Activated CD4-positive, alpha-beta T cell treated with anti-CD3 and anti-CD28 coated beads, Interleukin-2, amount 10 ng/mL, durations not matched to agents 7 days and 5 days (primary cell): ENCODE data around the gene PPP2R2D. TPM values are rescaled to one million over a fixed set of nuclear protein-coding genes. Genes with fewer than 3 reads are reported as not detected.
A peak's percentile ranks its signal among the peaks of the same experiment; 100 is the strongest.

Experiments
- CTCF ChIA-PET: fragments of 350-600 bp; sonication (Branson Sonifier 250); formaldehyde crosslinking; loops from one replicate; lab custom pipeline; 2021; ENCODE audit warnings: antibody characterized with exemption; lab: Charles Lee
- POLR2A ChIA-PET: fragments of 350-600 bp; sonication (Branson Sonifier 250); formaldehyde crosslinking; loops from one replicate; lab custom pipeline; 2021; ENCODE audit warnings: antibody characterized with exemption; lab: Charles Lee
- DNase-seq: peaks from one replicate; pipeline ENCODE4 v3.0.0-alpha.2; 2020
- H3K27ac Mint-ChIP-seq: one replicate; pipeline ENCODE4 v1.8.0; 2021; ENCODE audit warnings: mild to moderate bottlenecking, moderate library complexity, mixed read lengths
- H3K27me3 Mint-ChIP-seq: one replicate; pipeline ENCODE4 v1.8.0; 2021; ENCODE audit warnings: mixed read lengths
- H3K36me3 Mint-ChIP-seq: one replicate; pipeline ENCODE4 v1.8.0; 2021; ENCODE audit warnings: low read depth, mixed read lengths
- H3K4me1 Mint-ChIP-seq: one replicate; pipeline ENCODE4 v1.8.0; 2021; ENCODE audit warnings: mixed read lengths
- H3K4me3 Mint-ChIP-seq: one replicate; pipeline ENCODE4 v1.8.0; 2021; ENCODE audit warnings: mild to moderate bottlenecking, moderate library complexity, mixed read lengths
- H3K9me3 Mint-ChIP-seq: one replicate; pipeline ENCODE4 v1.8.0; 2021; ENCODE audit warnings: mixed read lengths
- total RNA-seq, 2 experiments: library from RNA; stranded (reverse); gene quantifications; one replicate each; pipeline ENCODE4 v1.2.3, GENCODE V29; 2021

Gene PPP2R2D
- total RNA-seq, 2 experiments from 2014 or later, result 38.5 to 43.1 TPM

GRCh38 chr10:131897297-131897899 is 3.4 kb upstream of the PPP2R2D start:
- ChIA-PET CTCF (interaction anchor here (1.2 to 2.8 kb wide), 3 partner anchors 9 to 12 kb away, joined by 3 to 12 read pairs (median 3); no protein-coding TSS in a partner anchor), POLR2A (interaction anchor here (0.7 kb wide), 1 partner anchor 23 kb away, joined by 3 read pairs; no protein-coding TSS in a partner anchor)
- H3K9me3 Mint-ChIP-seq, result no peaks in the 10 kb centered on the region
- peaks cover 5% of the 10 kb centered on the region for H3K36me3 Mint-ChIP-seq
- H3K27ac Mint-ChIP-seq, result no peak overlapping the region
- peaks cover 16% of the 10 kb centered on the region for H3K27me3 Mint-ChIP-seq
- DNase-seq, result no peak
- H3K4me1 Mint-ChIP-seq, result peaks cover 35% of the 10 kb centered on the region
- H3K4me3 Mint-ChIP-seq, result no peak overlapping the region

DNA sequence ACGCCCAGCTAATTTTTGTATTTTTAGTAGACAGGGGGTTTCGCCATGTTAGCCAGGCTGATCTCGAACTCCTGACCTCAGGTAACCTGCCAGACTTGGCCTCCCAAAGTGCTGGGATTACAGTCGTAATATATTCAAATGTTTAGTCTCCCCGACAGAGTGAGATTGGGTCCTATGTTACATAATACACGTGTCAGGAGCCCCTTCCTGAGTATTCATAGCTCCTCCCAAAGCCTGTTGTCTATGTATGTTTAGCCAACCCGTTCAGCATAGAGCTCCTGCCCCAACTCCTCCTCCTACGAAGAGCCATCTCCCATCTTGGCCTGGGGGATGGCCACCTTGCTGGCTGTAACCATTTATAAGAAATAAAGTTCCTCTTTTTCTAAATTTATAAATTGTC is 2.7 kb upstream of the PPP2R2D start:
- Mint-ChIP-seq H3K27me3 (peaks cover 16% of the 10 kb centered on the region), H3K4me1 (peaks cover 40% of the 10 kb centered on the region), H3K27ac (peak overlapping the region; percentile 54), H3K36me3 (peaks cover 5% of the 10 kb centered on the region), H3K4me3 (no peak overlapping the region), H3K9me3 (no peaks in the 10 kb centered on the region)
- ChIA-PET POLR2A (no interaction called here), CTCF (interaction anchor here (1.2 kb wide), 1 partner anchor 12 kb away, joined by 3 read pairs; no protein-coding TSS in a partner anchor)
- DNase-seq, result no peak

DNA sequence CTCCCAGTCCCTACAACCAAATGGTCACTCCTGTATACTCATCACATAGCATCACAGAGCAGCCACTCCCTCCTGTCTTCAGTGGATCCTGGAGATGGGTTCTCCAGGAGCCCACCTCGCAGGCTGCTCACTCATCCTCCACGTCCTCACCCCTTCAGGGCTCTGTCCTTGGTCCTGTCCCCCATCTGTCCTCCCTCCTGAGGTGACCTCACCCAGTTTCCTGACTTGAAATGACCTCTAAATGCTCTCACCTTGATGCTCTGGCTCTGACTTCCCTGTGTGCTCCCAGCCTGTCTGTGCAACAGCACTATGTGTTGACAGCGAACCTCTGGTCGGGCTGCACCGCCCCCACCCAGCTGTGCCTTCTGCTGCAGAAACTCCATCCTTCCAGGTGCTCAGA is 2.1 kb upstream of the PPP2R2D start:
- no peak overlapping the region for H3K27ac Mint-ChIP-seq
- no peak overlapping the region for H3K4me3 Mint-ChIP-seq
- DNase-seq, result no peak
- peaks cover 46% of the 10 kb centered on the region for H3K4me1 Mint-ChIP-seq
- H3K9me3 Mint-ChIP-seq, result no peaks in the 10 kb centered on the region
- POLR2A ChIA-PET, result no interaction called here
- H3K27me3 Mint-ChIP-seq, result peaks cover 16% of the 10 kb centered on the region
- peaks cover 8% of the 10 kb centered on the region for H3K36me3 Mint-ChIP-seq
- CTCF ChIA-PET, result interaction anchor here (0.8 to 2.5 kb wide), 3 partner anchors 13 to 124 kb away, joined by 3 to 8 read pairs (median 3); no protein-coding TSS in a partner anchor

DNA sequence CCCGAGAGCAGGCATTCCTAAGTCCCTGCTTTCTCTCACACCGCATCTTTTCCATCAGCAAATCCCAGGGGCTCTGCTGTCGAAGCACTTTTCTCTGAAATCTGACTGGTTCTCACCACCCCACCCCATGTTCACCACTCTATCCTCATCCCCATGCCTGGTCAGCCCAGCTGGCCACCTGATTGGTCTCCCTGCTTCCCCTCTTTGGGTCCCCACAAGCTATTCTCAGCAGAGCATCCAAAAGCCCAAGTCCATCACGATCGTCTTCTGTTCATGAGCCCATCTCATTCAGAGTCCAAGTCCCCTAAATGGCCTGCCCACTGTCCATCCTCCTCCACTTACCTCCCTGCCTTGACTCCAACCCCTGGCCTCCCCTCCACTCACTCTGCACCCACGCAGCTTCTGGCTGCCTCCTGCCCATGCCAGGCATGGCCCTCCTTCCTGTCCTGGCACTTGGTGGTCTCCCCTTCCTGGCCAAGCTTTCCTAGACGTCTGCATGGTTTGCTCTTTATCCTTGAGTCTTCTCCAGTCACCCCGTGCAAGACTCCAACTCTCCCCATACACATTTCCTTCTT is 1.6 kb upstream of the PPP2R2D start:
- POLR2A ChIA-PET, result no interaction called here
- Mint-ChIP-seq H3K4me3 (peak overlapping the region; percentile 81), H3K4me1 (peaks cover 49% of the 10 kb centered on the region), H3K36me3 (peaks cover 9% of the 10 kb centered on the region), H3K27ac (no peak overlapping the region), H3K27me3 (peaks cover 16% of the 10 kb centered on the region), H3K9me3 (no peaks in the 10 kb centered on the region)
- CTCF ChIA-PET, result interaction anchor here (0.8 to 2.5 kb wide), 3 partner anchors 14 to 123 kb away, joined by 3 to 8 read pairs (median 3); no protein-coding TSS in a partner anchor
- no peak for DNase-seq

DNA sequence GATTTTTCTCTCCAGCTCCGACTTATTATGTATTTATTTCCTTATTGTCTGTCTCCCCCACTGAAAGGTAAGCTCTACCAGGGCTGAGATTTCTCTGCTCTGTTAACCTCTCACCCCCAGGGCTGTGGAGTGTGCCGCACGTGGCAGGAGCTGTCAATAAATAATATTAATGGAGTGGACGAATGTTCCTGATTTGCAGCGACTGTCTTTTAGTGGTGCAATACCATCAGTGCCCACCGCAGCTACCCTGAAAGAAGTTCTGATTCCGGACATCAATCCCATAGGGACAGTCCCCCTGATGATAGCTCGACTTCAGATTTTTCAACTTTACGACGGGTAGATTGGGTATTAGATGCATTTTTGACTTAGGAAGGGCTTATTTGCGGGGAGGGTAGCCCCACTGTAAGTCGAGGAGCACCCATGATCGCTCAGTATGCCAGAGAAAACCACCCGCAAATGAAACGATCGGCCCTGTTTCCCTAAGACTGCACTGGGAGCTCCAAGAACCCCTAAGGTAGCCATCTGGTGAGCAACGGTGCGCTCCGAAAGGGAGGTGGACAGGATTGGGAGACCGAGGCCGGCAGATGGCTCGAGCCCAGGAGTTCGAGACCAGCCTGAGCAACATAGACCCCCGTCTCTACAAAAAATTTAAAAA is 986 bp upstream of the PPP2R2D start:
- peaks cover 55% of the 10 kb centered on the region for H3K4me1 Mint-ChIP-seq
- no peak for DNase-seq

DNA sequence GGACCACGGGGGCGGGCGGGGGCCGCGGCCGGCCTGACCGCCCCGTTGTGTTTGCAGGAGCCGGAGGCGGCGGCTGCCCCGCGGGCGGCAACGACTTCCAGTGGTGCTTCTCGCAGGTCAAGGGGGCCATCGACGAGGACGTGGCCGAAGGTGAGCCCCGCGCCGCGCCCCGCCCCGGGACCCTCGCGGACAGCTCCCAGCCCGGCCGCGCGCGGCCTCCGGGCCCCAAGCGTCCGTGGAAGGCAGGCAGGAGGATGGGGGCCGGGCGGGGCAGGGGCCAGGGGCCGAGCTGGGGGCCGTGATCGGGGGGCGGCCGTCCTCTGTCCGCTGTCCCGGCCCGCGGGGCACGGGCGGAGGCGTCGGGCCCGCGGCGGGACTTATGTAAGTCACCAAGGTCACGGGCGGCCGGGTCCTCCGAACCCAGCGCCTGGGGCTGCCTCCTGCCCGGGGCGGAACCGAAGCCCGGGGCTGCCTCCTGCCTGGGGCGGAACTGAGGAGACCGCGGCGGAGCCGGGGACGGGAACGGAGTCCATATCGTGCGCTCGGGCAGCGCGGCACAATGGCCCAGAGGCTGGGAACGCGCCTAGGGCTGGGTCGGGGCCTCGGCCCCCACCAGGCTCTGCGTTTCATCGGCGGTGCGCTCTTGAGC is 497 bp downstream of the PPP2R2D start:
- H3K27me3 Mint-ChIP-seq, result peaks cover 16% of the 10 kb centered on the region
- peaks cover 62% of the 10 kb centered on the region for H3K4me1 Mint-ChIP-seq
- H3K9me3 Mint-ChIP-seq, result no peaks in the 10 kb centered on the region
- H3K4me3 Mint-ChIP-seq, result peak overlapping the region; percentile 91
- peak overlapping the region; percentile 94 for H3K27ac Mint-ChIP-seq
- ChIA-PET CTCF (interaction anchor here (1.1 to 2.5 kb wide), 2 partner anchors 16 to 121 kb away, joined by 3 to 8 read pairs; no protein-coding TSS in a partner anchor), POLR2A (no interaction called here)
- H3K36me3 Mint-ChIP-seq, result peaks cover 26% of the 10 kb centered on the region
- DNase-seq, result peak; percentile 54

More for the DNA sequence above, 986 bp upstream of the PPP2R2D start:
- peaks cover 16% of the 10 kb centered on the region for H3K27me3 Mint-ChIP-seq
- H3K4me3 Mint-ChIP-seq, result peak overlapping the region; percentile 81
- H3K9me3 Mint-ChIP-seq, result no peaks in the 10 kb centered on the region
- ChIA-PET CTCF (interaction anchor here (0.8 to 2.5 kb wide), 6 partner anchors 9 to 123 kb away, joined by 3 to 8 read pairs (median 3); no protein-coding TSS in a partner anchor), POLR2A (no interaction called here)
- peaks cover 13% of the 10 kb centered on the region for H3K36me3 Mint-ChIP-seq
- H3K27ac Mint-ChIP-seq, result peak overlapping the region; percentile 89

- H3K9me3 Mint-ChIP-seq, result no peaks in the 10 kb centered on the region
- ChIA-PET CTCF (no interaction called here), POLR2A (no interaction called here)
- H3K27me3 Mint-ChIP-seq, result peaks cover 16% of the 10 kb centered on the region
- H3K4me1 Mint-ChIP-seq, result peaks cover 61% of the 10 kb centered on the region
- DNase-seq, result no peak
- peak overlapping the region; percentile 94 for H3K27ac Mint-ChIP-seq
- peaks cover 29% of the 10 kb centered on the region for H3K36me3 Mint-ChIP-seq
- H3K4me3 Mint-ChIP-seq, result peak overlapping the region; percentile 91
Observed at GRCh38 chr10:131902211-131902610, 1.4 kb downstream of the PPP2R2D start.

GRCh38 chr10:131902691-131903090 is 1.9 kb downstream of the PPP2R2D start:
- no peak for DNase-seq
- H3K9me3 Mint-ChIP-seq, result no peaks in the 10 kb centered on the region
- H3K4me1 Mint-ChIP-seq, result peaks cover 64% of the 10 kb centered on the region
- ChIA-PET POLR2A (no interaction called here), CTCF (no interaction called here)
- peaks cover 16% of the 10 kb centered on the region for H3K27me3 Mint-ChIP-seq
- peak overlapping the region; percentile 94 for H3K27ac Mint-ChIP-seq
- H3K36me3 Mint-ChIP-seq, result peaks cover 32% of the 10 kb centered on the region
- H3K4me3 Mint-ChIP-seq, result peak overlapping the region; percentile 91

- Mint-ChIP-seq H3K4me3 (peak overlapping the region; percentile 62), H3K9me3 (no peaks in the 10 kb centered on the region), H3K27ac (peak overlapping the region; percentile 99), H3K4me1 (peaks cover 76% of the 10 kb centered on the region), H3K36me3 (peaks cover 52% of the 10 kb centered on the region), H3K27me3 (no peaks in the 10 kb centered on the region)
- CTCF ChIA-PET, result interaction anchor here (1.1 kb wide), 1 partner anchor 19 kb away, joined by 3 read pairs; no protein-coding TSS in a partner anchor
- DNase-seq, result no peak
- POLR2A ChIA-PET, result no interaction called here
Observed at GRCh38 chr10:131905267-131905571, 4.4 kb downstream of the PPP2R2D start.

- peaks cover 55% of the 10 kb centered on the region for H3K36me3 Mint-ChIP-seq
- ChIA-PET POLR2A (interaction anchor here (0.6 kb wide), 1 partner anchor 69 kb away, joined by 3 read pairs; no protein-coding TSS in a partner anchor), CTCF (interaction anchor here (0.8 kb wide), 1 partner anchor 9 kb away, joined by 3 read pairs; no protein-coding TSS in a partner anchor)
- H3K9me3 Mint-ChIP-seq, result no peaks in the 10 kb centered on the region
- H3K27ac Mint-ChIP-seq, result peak overlapping the region; percentile 99
- H3K27me3 Mint-ChIP-seq, result no peaks in the 10 kb centered on the region
- H3K4me3 Mint-ChIP-seq, result peak overlapping the region; percentile 62
- no peak for DNase-seq
- peaks cover 79% of the 10 kb centered on the region for H3K4me1 Mint-ChIP-seq
Observed at GRCh38 chr10:131905603-131906268, 4.9 kb downstream of the PPP2R2D start.

DNA sequence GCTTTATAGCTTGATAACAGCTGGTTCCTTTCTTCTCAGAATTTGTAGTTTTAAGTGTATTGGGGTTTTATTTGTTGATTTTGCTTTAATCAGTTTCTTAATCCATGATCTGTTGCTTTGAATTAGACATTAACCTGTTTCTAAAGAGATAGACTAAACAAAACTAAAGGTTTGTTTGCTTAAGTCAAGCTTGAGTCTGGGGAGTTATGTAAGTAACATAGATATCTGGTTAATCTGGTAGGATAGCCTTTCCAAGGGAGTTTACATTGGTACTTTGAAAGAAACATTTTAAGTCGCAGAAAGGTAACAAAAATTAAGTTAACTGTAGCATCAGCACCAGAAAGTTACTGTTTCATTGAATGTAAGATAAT is 5.4 kb downstream of the PPP2R2D start:
- no peaks in the 10 kb centered on the region for H3K27me3 Mint-ChIP-seq
- peaks cover 79% of the 10 kb centered on the region for H3K4me1 Mint-ChIP-seq
- H3K27ac Mint-ChIP-seq, result peak overlapping the region; percentile 99
- DNase-seq, result no peak
- H3K4me3 Mint-ChIP-seq, result peak overlapping the region; percentile 14
- POLR2A ChIA-PET, result interaction anchor here (0.6 kb wide), 1 partner anchor 68 kb away, joined by 3 read pairs; no protein-coding TSS in a partner anchor
- H3K36me3 Mint-ChIP-seq, result peaks cover 55% of the 10 kb centered on the region
- CTCF ChIA-PET, result interaction anchor here (0.8 kb wide), 1 partner anchor 9 kb away, joined by 3 read pairs; no protein-coding TSS in a partner anchor
- H3K9me3 Mint-ChIP-seq, result no peaks in the 10 kb centered on the region

- Mint-ChIP-seq H3K4me3 (peak overlapping the region; percentile 7), H3K4me1 (peaks cover 71% of the 10 kb centered on the region), H3K36me3 (peaks cover 57% of the 10 kb centered on the region), H3K27me3 (no peaks in the 10 kb centered on the region), H3K27ac (peak overlapping the region; percentile 84), H3K9me3 (peaks cover 3% of the 10 kb centered on the region)
- DNase-seq, result no peak
- CTCF ChIA-PET, result interaction anchor here (0.7 kb wide), 1 partner anchor 68 kb away, joined by 3 read pairs; no protein-coding TSS in a partner anchor
- POLR2A ChIA-PET, result no interaction called here
Observed at GRCh38 chr10:131907679-131908078, 6.9 kb downstream of the PPP2R2D start.
